ENCODE data around the gene KCNK16.

- TF ChIP-seq EZH2phosphoT487 (IDR thresholded peaks at IDR 0.05; ENCODE audit: insufficient read depth, low read depth) = no peak
- TF ChIP-seq EZH2 (IDR thresholded peaks at IDR 0.05; ENCODE audit: insufficient read depth, poor library complexity, severe bottlenecking) = no peak
Observed at GRCh38 chr6:39304951-39305350, 17.6 kb downstream of the KCNK16 start.

Data from GM23248 (cell line).